SKM-1 (cell line): ENCODE measurements around the gene LTBP1.
"Not testable (repeated sequence)": the region's sequence is repeated elsewhere in the genome, so short reads cannot be mapped to it uniquely, and the experiment has no call there.

Experiments used
- DNase-seq: peaks from one replicate; lab custom pipeline; 2025; ENCODE audit not compliant: unreplicated experiment; lab: John Stamatoyannopoulos, UW

Gene LTBP1

DNA sequence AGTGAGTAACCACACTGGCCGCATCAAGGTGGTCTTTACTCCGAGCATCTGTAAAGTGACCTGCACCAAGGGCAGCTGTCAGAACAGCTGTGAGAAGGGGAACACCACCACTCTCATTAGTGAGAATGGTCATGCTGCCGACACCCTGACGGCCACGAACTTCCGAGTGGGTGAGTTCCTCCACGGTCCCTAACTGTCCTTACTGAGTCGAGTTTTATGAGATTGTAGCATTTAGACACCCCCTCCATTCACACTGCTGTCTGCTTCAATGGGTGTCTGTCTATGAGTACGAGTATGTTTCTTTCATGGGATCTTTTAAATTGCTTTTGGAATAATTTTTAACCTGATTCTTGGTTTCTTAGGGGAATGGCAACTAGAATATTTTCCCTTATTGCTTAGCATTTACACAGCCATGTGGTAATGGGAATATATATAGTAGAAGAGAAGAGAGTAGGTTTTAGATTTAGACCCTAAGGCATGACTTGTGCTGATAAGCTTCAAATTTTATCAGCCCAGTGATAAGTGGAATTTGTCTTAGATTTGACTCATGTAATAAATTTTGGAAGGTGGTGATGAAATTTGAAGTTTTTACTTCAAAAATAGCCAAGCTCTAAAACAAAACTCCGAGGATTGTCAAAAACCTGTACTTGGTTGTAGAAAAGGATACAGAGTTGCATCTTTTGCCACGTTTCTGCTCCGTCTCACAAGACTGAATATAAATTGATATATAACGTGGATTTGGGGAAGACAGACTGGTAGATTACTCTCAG lies 188.2 kb downstream of the LTBP1 start:
- DNase-seq = no peak

DNA sequence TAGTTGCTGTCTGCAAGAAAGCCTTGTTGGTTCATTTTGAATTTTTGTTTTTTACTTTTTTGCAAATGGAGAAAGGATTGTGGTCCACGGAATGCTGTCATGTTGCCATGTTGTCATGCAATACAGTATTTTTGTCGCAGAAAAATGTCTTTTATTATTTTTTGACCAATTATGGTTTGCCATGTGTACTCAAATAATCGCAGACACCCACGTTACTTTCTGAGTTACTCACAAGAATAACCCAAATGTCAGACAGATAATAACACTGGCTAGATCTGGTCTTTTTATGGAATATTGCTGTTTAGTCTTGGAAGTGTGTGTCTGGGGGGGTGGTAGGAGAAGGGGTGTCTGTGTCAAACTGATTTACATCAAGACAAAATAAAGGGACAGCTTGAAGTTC lies 188.9 kb downstream of the LTBP1 start:
- no peak for DNase-seq

DNA sequence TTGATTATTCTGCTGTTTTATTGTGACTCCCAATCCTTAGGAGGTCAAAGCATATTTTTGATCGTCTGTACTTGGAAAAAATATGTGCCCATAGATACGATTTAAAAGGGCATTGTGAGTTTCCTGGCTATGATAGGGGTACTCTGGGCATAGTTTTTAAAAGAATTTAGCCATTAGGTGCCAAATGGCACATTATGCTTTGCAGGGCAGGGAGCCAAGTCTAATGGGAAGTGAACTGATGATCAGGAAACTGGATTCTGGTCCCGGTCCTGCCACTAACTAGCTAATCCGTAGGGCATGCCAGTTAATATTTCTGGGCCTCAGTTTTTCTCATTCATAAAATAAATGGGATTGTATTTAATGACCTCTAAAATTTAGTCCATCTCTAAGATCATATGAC lies 189.3 kb downstream of the LTBP1 start:
- DNase-seq = no peak

DNA sequence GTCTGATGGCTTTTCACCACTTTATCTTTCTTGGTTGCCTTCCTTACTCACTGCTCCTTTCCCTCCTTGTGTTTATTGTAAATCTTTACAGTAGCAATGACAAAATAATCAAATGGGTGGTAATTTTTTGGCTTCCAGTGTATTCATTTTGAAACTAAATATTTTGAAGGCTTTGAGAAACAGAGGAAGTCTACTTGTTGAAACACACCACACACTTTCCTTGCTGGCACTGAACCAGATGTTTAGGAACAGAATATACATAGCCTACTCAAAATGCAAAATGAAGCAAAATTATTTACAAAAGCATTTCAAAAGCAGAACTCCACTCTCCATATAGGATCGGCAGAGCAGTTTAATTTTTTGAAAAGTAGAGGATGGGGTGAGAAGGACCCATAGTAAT lies 189.8 kb downstream of the LTBP1 start:
- no peak for DNase-seq

DNA sequence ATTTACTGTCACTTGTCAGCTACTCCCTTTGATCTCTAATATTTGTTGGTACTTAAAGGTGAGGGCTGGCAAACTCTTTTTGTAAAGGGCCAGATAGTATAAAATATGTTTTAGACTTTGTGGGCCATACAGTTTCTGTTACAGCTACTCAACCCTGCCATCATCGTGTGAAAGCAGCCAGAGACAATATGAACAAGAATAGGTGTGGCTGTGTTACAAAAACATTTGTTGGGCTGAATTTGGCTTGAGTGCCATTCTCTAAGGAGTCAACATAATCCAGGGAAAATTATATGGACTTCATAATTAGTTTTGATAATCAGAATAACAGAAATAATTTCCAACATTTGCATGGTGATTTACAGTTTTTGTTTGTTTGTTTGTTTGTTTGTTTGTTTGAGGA lies 190.6 kb downstream of the LTBP1 start:
- DNase-seq = no peak

DNA sequence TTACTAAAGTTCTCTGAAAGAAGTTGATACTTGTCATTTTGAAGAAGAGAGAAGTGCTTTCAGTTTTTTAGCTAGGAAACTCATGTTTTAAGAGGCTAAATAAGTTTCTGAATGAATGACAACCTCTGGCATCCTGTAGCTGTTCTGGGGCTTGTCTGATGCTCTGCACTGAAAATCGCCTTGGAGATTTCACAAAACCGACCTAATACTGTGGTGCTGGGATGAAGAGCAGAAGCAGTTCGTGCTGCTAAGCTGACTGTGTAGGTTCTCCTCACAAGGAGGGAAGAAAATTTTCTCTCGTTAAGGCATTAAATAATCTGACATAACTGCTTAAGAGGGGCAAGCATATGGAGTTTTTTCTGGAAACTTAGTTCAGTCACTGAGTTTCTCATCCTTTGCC lies 193.2 kb downstream of the LTBP1 start:
- no peak for DNase-seq

- no peak for DNase-seq
These were observed 194.7 kb downstream of the LTBP1 start for GRCh38 chr2:33141476-33141875.

GRCh38 chr2:33142810-33143209 lies 196.1 kb downstream of the LTBP1 start:
- DNase-seq = no peak

- DNase-seq = no peak
These were observed 197.5 kb downstream of the LTBP1 start for GRCh38 chr2:33144243-33144642.

- no peak for DNase-seq
These were observed 198.7 kb downstream of the LTBP1 start for GRCh38 chr2:33145459-33145858.

DNA sequence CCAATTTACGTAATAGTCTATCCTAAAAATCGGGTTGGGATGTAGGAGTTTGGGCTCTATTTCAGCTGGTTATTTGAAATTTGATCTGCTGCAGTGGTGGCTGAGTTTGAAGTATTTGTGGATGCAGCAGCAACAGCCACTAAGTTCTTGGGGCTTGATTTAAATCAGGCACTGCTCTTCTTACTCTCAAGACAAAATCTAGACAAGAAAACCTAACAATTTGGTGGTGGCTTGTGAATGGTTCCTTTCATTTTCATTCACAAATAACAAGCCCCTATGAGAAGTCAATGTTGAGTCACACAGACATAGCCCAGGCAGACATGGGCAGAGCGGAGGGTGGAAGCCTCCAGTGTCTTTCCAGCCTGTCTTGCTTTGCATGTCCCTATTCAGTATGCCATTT lies 199.3 kb downstream of the LTBP1 start:
- DNase-seq = no peak

DNA sequence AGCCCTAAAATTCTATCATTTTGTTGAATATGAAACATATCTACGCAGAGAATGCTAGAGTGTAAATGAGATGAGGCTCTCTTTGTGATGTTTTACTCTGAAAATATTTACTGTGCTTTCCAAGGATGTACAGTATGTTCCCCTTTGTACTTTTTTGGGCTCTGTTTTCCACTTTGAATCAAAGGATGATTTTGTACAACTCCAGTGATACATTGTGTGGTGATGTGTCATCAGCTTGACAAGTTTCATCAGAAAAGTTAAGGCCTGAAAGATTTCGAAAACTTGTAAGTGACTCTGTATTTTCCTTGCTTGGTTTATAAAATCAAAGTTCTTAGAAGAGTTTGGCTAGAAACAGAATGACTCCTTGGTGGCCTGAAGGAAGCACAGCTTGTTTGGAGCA lies 206.3 kb downstream of the LTBP1 start:
- no peak for DNase-seq

DNA sequence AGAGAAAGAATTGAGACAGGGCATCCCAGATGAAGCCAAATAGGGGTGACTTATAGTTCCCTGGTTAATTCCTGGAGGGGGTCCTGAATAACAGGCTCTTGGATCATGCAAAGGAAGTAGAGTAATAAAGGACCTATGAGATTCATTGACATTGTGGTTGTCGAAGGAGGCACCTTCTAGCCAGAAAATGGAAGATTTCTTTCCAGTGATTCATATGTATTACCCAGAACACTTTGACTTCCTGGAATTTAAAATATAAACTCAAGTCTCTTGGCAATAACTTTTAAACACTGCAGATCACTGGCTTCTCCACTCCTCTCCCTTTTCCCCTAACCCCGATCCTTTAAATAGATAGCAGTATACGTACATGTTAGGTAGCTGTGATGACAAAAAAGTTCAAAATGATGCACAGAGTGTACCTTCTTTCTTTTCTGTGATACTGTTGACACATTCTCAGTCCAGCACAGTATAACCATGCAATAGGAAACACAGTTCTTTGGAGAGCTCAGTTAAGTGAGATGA lies 211.8 kb downstream of the LTBP1 start:
- no peak for DNase-seq

- no peak for DNase-seq
These were observed 213.4 kb downstream of the LTBP1 start for GRCh38 chr2:33160191-33160590.

- no peak for DNase-seq
These were observed 219.6 kb downstream of the LTBP1 start for GRCh38 chr2:33166287-33166881.

DNA sequence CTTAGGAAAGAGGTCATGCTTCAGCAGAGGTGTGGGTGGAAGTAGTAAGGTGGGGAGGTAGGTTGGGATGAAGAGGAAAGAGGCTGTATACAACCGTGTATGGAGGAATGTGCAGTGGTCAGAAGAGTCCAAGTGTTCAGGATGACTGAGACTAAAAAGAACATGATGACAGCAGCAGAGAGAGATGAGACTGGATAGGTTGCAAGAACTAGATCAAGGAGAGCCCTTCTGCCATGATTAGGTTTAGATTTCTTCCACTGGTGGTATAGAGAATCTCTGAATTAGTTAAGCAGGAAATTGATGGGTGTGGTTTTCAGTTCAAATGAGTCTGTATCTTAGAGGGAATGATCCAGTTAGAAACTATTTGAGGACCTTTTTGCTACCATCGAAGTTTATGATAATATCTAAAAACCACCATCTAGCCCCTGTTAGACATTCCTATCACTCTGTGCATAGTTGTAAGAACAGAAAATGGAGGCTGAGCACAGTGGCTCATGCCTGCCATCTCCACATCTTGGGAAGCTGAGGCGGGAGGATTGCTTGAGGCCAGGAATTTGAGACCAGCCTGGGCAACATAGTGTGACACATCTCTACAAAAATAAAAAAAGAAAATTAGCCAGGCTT lies 221.0 kb downstream of the LTBP1 start:
- DNase-seq = no peak

DNA sequence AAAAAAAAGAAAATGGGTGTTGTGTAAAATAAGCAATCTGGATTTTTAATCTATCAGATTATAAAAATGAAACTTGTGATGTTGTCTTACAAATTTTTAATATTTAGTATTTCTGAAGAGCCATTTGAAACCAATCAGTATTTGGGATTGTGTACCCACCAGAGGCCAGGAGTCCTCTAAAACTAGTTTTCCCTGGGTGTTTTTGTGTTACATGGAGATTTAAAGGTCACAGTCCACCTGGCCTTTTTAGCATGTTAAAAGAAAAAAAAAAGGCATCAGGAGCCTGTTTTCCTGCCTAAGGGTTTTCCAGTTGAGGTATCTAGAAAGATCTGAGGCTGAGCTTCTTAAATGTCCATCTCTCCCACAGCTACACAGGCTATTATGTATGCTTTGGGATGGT lies 221.7 kb downstream of the LTBP1 start:
- no peak for DNase-seq

DNA sequence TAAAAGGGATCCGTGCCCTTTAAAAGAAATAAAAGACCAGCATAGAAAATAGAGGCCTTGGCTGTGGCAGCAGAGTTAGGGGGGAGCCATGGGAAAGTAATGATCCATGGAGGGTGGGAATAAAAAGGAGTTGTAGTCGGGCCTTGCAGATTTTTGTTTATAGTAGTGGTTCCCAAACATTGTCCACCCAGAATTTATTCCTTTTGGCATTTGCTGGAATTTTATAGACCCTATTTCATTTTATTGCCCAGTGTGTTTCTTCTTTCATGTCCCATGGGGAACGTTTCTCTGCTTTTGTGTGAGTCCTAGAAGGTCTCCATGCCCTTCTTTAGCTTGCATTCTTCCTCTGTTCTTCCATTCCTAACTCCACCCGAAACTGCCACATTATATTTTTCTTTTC lies 222.2 kb downstream of the LTBP1 start:
- DNase-seq = no peak

DNA sequence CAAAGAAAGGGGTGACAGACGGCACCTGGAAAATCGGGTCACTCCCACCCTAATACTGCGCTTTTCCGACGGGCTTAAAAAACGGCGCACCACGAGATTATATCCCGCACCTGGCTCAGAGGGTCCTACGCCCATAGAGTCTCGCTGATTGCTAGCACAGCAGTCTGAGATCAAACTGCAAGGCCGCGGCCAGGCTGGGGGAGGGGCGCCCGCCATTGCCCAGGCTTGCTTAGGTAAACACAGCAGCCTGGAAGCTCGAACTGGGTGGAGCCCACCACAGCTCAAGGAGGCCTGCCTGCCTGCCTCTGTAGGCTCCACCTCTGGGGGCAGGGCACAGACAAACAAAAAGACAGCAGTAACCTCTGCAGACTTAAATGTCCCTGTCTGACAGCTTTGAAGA lies 223.5 kb downstream of the LTBP1 start:
- not testable (repeated sequence) for DNase-seq

GRCh38 chr2:33177627-33178026 lies 230.9 kb downstream of the LTBP1 start:
- no peak for DNase-seq

GRCh38 chr2:33178209-33178608 lies 231.5 kb downstream of the LTBP1 start:
- DNase-seq = no peak

DNA sequence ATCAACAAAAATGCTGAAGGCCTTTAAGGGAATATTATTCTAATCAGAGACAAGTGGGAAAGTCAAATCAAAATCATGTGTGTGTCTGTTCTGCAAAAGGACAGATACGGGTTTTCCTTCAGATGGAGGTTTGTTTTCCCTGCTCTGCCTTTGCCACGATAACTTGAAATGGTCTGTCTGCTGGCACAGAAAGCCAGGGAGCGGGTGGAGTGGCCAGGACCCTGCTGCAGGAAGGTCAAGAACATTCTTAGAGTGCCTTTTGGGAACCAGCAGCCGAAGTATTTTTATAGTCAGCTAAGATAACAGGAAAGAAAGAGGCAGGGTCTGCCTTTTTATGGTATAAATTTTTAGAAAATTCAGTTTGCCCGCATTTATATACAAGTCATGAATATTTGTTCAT lies 234.2 kb downstream of the LTBP1 start:
- no peak for DNase-seq
